ENCODE measurements around the gene ALG3. TPM values are rescaled to one million over a fixed set of nuclear protein-coding genes. Genes with fewer than 3 reads are reported as not detected.

Gene ALG3
- total RNA-seq, 1 donor from 2014 or later, result 40.9 TPM

DNA sequence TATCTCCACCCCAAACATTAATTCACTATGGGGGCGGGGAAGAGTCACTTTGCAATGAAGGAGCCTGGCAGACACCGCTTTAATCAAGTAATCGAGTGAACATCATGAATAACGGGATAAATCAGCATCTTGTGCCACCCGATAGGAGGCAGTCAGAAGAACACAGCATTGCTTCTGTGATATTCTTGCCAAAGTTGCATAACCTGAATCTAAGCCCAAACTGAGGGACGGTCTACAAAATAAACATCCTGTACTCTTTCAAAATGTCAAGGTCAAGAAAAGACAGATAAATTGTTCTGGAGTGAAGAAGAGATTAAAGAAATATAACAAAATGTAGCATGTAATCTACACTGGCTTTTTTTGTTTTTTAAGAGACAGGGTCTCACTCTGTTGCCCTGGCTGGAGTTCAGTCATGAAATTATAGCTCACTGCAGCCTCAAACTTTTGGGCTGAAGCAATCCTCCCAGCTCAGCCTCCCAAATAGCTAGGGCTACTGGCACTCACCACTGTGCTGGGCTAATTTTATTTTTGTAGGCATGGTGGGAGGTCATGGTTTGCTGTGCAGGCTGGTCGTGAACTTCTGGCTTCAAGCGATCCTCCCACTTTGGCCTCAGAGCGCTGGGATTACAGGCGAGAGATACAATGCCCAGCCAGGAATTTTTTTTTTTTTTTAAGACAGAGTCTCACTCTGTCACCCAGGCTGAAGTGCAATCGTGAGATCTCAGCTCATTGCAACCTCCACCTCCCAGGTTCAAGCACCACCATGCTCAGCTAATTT is 39.4 kb downstream of the ALG3 start:
- peaks cover 35% of the 10 kb centered on the region for H3K27me3 Mint-ChIP-seq (ENCODE audit: low read depth)

DNA sequence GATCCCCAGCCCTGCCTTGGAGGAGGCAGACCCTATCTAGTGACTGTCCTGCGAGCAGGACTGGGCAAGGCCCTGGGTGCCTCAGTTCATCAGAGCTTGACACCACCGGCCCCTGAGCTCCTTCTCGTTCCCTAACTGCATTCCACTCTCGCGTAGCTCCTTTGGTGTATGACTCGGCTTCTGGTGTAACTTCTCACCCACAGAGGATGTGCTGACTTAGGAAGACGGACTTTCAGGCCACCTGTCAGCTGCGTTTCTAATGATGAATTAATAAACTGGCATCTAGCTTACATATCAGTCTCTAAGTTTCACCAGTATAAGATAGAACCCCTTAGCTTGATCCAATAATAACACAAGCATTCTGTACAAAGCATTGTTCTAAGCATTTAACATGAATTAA is 45.2 kb downstream of the ALG3 start:
- no peaks in the 10 kb centered on the region for H3K4me1 Mint-ChIP-seq
- peaks cover 36% of the 10 kb centered on the region for H3K27me3 Mint-ChIP-seq (ENCODE audit: low read depth)
- DNase-seq (ENCODE audit: low spot score in 2 of 2, unreplicated experiment in 2 of 2), result no peak
- no peak overlapping the region for H3K27ac Mint-ChIP-seq
- H3K9me3 Mint-ChIP-seq, result no peaks in the 10 kb centered on the region
- H3K36me3 Mint-ChIP-seq, result no peaks in the 10 kb centered on the region
- TF ChIP-seq, protein P1, sequence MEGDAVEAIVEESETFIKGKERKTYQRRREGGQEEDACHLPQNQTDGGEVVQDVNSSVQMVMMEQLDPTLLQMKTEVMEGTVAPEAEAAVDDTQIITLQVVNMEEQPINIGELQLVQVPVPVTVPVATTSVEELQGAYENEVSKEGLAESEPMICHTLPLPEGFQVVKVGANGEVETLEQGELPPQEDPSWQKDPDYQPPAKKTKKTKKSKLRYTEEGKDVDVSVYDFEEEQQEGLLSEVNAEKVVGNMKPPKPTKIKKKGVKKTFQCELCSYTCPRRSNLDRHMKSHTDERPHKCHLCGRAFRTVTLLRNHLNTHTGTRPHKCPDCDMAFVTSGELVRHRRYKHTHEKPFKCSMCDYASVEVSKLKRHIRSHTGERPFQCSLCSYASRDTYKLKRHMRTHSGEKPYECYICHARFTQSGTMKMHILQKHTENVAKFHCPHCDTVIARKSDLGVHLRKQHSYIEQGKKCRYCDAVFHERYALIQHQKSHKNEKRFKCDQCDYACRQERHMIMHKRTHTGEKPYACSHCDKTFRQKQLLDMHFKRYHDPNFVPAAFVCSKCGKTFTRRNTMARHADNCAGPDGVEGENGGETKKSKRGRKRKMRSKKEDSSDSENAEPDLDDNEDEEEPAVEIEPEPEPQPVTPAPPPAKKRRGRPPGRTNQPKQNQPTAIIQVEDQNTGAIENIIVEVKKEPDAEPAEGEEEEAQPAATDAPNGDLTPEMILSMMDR (IDR thresholded peaks at IDR 0.05; ENCODE audit: unreplicated experiment), result no peak
- H3K4me3 Mint-ChIP-seq, result no peak overlapping the region

More for the DNA sequence above, 39.4 kb downstream of the ALG3 start:
- Mint-ChIP-seq H3K27ac (no peak overlapping the region), H3K9me3 (no peaks in the 10 kb centered on the region), H3K4me1 (no peaks in the 10 kb centered on the region), H3K4me3 (no peak overlapping the region), H3K36me3 (no peaks in the 10 kb centered on the region)
- no peak for DNase-seq (ENCODE audit: low spot score in 2 of 2, unreplicated experiment in 2 of 2)
- TF ChIP-seq, protein P1 (IDR thresholded peaks at IDR 0.05; ENCODE audit: unreplicated experiment), result no peak

DNA sequence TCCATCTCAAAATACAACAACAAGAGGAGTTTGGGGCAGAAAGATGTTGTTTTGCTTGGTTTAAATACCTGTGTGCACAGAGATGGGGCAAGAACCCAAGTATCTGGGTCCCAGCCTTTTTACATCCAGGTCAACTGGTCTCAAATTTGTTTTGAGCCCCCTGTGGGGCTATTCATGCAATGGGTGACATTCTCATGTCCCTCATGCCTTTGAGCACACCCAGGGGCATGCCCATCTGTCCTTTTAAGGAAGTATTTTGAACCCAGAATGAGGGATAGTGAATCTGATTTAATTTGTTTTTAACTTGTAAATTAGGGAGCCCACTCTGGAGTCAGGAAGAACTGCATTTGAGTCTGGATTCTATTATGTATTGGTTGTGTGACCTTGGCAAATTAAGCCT is 47.9 kb downstream of the ALG3 start:
- TF ChIP-seq, protein P1 (IDR thresholded peaks at IDR 0.05; ENCODE audit: unreplicated experiment), result no peak
- DNase-seq (ENCODE audit: low spot score in 2 of 2, unreplicated experiment in 2 of 2), result no peak
- no peaks in the 10 kb centered on the region for H3K9me3 Mint-ChIP-seq
- no peaks in the 10 kb centered on the region for H3K4me1 Mint-ChIP-seq
- H3K36me3 Mint-ChIP-seq, result peaks cover 2% of the 10 kb centered on the region
- peaks cover 19% of the 10 kb centered on the region for H3K27me3 Mint-ChIP-seq (ENCODE audit: low read depth)
- no peak overlapping the region for H3K27ac Mint-ChIP-seq
- H3K4me3 Mint-ChIP-seq, result no peak overlapping the region

DNA sequence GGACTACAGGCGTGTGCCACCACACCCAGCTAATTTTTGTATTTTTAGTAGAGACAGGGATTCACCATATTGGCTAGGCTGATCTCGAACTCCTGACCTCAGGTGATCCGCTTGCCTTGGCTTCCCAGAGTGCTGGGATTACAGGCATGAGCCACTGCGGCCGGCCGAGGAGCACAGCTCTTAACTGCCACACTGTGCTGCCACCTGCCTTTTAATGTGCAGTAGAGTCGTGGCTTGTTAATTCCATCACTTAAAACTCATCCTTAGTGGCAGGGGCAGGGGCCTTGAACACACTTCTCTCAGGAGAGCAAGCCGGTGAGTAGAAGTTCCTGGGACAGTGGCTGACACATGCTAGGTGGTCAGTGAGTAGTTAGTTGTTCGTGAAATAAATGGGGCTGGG is 50.3 kb downstream of the ALG3 start:
- H3K36me3 Mint-ChIP-seq, result peaks cover 13% of the 10 kb centered on the region
- no peak overlapping the region for H3K4me3 Mint-ChIP-seq
- DNase-seq (ENCODE audit: low spot score in 2 of 2, unreplicated experiment in 2 of 2), result no peak
- H3K4me1 Mint-ChIP-seq, result no peaks in the 10 kb centered on the region
- H3K9me3 Mint-ChIP-seq, result no peaks in the 10 kb centered on the region
- no peak overlapping the region for H3K27ac Mint-ChIP-seq
- TF ChIP-seq, protein P1 (IDR thresholded peaks at IDR 0.05; ENCODE audit: unreplicated experiment), result no peak
- peaks cover 10% of the 10 kb centered on the region for H3K27me3 Mint-ChIP-seq (ENCODE audit: low read depth)

DNA sequence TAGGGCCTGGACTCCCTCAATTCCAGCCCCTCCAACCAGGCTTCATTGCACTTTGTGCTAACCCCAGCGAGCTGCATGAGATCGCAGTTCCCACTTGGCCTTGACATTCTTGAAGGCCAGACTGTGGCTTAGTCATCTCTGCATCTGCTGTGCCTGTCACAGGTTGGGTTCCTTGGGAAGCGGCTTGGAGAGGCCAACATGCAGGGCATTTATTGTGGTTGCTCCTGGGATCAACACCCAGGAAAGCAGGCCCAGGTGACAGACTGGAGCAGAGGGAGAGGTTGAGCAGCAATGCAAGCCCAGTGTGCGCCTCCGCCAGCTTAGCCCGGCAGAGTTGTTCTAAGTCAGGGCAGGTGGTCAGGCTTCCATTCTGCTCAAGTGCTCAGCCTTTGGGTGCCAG is 52.2 kb downstream of the ALG3 start:
- Mint-ChIP-seq H3K4me3 (no peak overlapping the region), H3K4me1 (no peaks in the 10 kb centered on the region), H3K36me3 (peaks cover 20% of the 10 kb centered on the region), H3K9me3 (no peaks in the 10 kb centered on the region), H3K27ac (no peak overlapping the region), H3K27me3 (ENCODE audit: low read depth) (no peaks in the 10 kb centered on the region)
- DNase-seq (ENCODE audit: low spot score in 2 of 2, unreplicated experiment in 2 of 2), result no peak
- TF ChIP-seq, protein P1 (IDR thresholded peaks at IDR 0.05; ENCODE audit: unreplicated experiment), result no peak

Data from mesothelial cell of epicardium (in vitro differentiated cells).